ENCODE data around the gene ATRN. TPM values are rescaled to one million over a fixed set of nuclear protein-coding genes. Genes with fewer than 3 reads are reported as not detected.

The ATRN gene
- total RNA-seq, 1 donor from 2014 or later, result 43.7 TPM

GRCh38 chr20:3697588-3698305, 226.9 kb downstream of the ATRN start:
- DNase-seq, result peak; percentile 43

GRCh38 chr20:3698591-3699001, 227.8 kb downstream of the ATRN start:
- DNase-seq, result peak; percentile 86

- peak; percentile 70 for DNase-seq
These were observed 228.2 kb downstream of the ATRN start for GRCh38 chr20:3699037-3699436.

Small RNA genes within 50 kb of the gene (small RNA-seq; reads per million reads assigned to genes)
- not detected for gene AL353193.1 (ENCODE audit: low replicate concordance)

Other genes starting within 250 kb of the ATRN start
- gene SLC4A11, start 231.8 kb upstream of the ATRN start, total RNA-seq, result 0.62 TPM
- 20.3 TPM for gene DNAAF9, start 63.3 kb upstream of the ATRN start, total RNA-seq
- gene GFRA4, start 192.4 kb downstream of the ATRN start, total RNA-seq, result not detected
- 52.6 TPM for gene ADAM33, start 211.0 kb downstream of the ATRN start, total RNA-seq
- 2.2 TPM for gene SIGLEC1, start 241.6 kb downstream of the ATRN start, total RNA-seq